GM06990 (cell line): ENCODE data around the gene KLHL3.

ENCODE experiments used
- DNase-seq: peaks from one replicate; pipeline ENCODE4 v3.0.0-alpha.2; 2011; ENCODE audit not compliant: insufficient read length; ENCODE audit errors: extremely low read depth
- H3K27me3 ChIP-seq: replicated peaks from 2 replicates; pipeline ENCODE4 v1.6.0; 2011; ENCODE audit warnings: low read length; ENCODE audit not compliant: control insufficient read depth, insufficient read depth
- H3K36me3 ChIP-seq: 2 replicates; pipeline ENCODE4 v1.5.1; 2011; ENCODE audit warnings: low read length; ENCODE audit not compliant: control insufficient read depth, insufficient read depth
- H3K4me3 ChIP-seq: replicated peaks from 2 replicates; pipeline ENCODE4 v1.5.1; 2011; ENCODE audit warnings: low read depth, mild to moderate bottlenecking, control low read depth, low read length
- CTCF ChIP-seq: IDR thresholded peaks from 2 replicates; pipeline ENCODE4 v1.5.1; 2011; ENCODE audit warnings: low read length, control low read depth, mild to moderate bottlenecking, inconsistent platforms; ENCODE audit not compliant: insufficient read depth, poor library complexity, severe bottlenecking

The KLHL3 gene

DNA sequence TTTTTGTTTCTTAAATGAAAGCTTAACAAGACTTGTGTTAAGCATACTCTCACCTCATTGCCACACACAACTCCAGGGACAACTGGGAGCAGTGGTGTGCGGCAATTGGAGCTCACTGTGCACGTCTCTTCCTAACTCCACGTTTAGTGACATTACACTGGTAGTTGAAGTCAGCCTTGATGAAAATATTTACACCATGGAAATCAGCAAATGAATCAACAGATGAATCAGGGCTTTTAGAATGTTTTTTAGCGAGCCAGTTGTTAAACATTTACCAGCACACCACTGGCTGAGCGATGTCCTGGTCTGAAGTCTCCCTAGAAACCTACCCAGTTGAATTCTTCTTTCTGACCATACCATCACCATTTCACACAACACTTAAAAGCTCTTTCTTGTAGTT lies 67.3 kb downstream of the KLHL3 start:
- TF ChIP-seq CTCF, result no peak
- no peak overlapping the region for H3K4me3 ChIP-seq
- no peaks in the 10 kb centered on the region for H3K36me3 ChIP-seq
- no peak for DNase-seq
- no peaks in the 10 kb centered on the region for H3K27me3 ChIP-seq

DNA sequence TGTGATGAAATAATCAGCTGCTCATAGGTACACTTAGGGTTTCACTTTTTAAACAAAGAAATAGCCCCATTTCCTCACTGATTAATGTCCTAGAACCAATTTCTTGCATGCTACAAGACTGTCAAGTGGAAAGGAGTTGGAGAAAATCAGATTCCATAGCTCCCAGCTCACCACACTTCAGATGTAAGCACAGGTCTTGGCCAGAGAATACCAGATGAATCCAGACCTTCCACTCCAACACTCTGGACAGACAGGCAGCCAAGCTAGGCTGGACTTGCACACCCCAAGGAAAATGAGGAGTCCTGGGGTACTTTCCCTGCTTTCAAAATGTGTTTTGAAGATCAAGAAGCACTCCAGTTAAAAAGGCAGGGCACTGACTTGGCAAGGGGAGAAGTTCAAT lies 68.5 kb downstream of the KLHL3 start:
- Histone ChIP-seq H3K36me3 (no peaks in the 10 kb centered on the region), H3K4me3 (no peak overlapping the region)

DNA sequence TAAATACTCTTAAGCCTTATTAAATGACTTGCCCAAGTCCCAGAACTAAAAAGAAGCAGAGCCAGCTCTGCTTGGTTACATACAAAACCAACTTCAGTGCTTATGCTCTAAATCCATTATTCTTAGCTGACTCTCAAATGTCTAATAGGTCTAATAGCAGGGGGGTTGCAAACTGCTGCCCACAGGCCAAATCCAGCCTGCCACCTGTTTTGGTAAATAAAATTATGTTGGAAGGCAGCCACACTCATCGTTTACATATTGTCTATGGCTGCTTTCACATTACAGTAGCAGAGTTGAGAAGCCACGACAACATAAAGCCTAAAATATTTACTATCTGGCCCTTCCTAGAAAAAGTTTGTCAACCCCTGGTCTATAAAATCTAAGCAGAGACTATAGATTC lies 69.0 kb downstream of the KLHL3 start:
- DNase-seq, result no peak
- TF ChIP-seq CTCF, result no peak
- no peaks in the 10 kb centered on the region for H3K36me3 ChIP-seq

More for the DNA sequence above, 68.5 kb downstream of the KLHL3 start:
- no peak for TF ChIP-seq CTCF
- DNase-seq, result no peak
- no peaks in the 10 kb centered on the region for H3K27me3 ChIP-seq

GRCh38 chr5:137666461-137666850 lies 69.4 kb downstream of the KLHL3 start:
- TF ChIP-seq CTCF, result no peak
- Histone ChIP-seq H3K27me3 (no peaks in the 10 kb centered on the region), H3K4me3 (no peak overlapping the region), H3K36me3 (no peaks in the 10 kb centered on the region)
- DNase-seq, result no peak

More for the DNA sequence above, 69.0 kb downstream of the KLHL3 start:
- Histone ChIP-seq H3K4me3 (no peak overlapping the region), H3K27me3 (no peaks in the 10 kb centered on the region)

DNA sequence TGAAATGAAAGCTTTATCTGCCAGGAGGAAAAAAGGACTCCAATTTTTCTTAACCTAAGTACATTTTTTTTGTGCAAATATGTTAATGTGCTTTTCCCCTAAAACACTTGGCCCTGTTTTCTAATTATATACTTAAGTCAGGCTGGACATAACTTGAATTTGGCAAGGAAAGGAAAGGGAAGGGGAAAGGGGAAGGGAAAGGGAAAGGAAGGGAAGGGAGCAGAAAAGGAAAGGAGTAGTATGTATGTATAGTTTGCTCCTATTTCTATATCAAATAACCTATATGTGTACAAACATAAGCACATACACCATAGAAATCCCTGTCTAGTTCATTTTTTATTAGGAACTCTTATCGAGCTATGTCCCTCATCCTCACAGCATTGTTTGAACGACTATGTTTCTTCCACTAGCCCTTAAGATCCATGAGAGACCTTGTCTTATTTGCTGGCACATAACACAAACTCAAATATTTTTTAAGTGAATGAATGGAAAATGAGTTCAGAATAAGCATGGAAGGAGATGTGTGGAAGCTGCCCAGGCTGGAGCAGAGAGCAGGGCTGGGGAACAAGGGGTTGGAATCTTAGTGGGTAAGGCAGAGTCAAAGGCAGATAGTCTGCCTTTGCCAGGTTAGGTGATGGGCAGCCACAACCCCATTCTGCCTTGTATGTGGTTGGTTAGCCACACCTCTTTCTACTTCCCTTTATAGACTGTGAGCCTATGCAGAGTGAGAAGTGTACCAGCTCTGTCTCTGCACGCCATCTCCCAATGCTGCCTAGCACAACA lies 70.0 kb downstream of the KLHL3 start:
- Histone ChIP-seq H3K27me3 (no peaks in the 10 kb centered on the region), H3K4me3 (no peak overlapping the region), H3K36me3 (no peaks in the 10 kb centered on the region)
- TF ChIP-seq CTCF, result no peak
- peak; percentile 42 for DNase-seq

DNA sequence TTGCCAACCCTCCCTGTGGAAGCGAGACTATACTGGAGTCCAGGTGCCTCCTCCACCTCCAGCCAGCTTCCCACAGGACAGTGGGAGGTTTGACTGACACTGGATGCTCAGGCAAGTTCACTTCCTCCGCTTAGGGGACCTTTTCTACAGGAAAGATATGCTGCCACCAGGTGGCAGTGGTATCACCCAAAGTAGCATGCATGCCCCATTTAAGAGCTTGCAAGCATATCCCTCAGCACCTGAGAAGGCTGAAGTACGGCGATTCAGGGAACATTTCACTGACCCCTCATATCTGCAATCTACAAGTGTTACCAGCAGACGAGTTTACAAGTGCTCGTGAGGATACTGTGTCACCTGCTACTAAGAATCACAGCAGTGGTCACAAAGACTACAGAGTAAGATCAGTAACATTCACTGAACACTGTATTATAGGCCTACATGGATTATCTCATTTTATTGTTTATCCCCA lies 75.5 kb downstream of the KLHL3 start:
- DNase-seq, result peak; percentile 48
- Histone ChIP-seq H3K27me3 (no peaks in the 10 kb centered on the region), H3K4me3 (no peak overlapping the region), H3K36me3 (no peaks in the 10 kb centered on the region)
- TF ChIP-seq CTCF, result peak; percentile 82
